Bronchial smooth muscle cell (primary cell): ENCODE results near the gene RASAL3. TPM values are rescaled to one million over a fixed set of nuclear protein-coding genes. Genes with fewer than 3 reads are reported as not detected.

Source experiments
- total RNA-seq: library from RNA; depleted of rRNA; stranded (reverse); fragments of >200 nt; gene quantifications from 2 replicates; pipeline ENCODE4 v1.2.1, GENCODE V29; 2014

The RASAL3 gene
- total RNA-seq: under 0.01 and 0.09 TPM in 2 replicates

GRCh38 chr19:15464394-15465385 lies at the start of gene RASAL3:
TSS of gene RASAL3 (minus strand) at chr19:15464544. CDS start at chr19:15464358, 186 bp downstream.

GRCh38 chr19:15508035-15508710 lies 43.8 kb upstream of the RASAL3 start, which contains the start of gene CYP4F22:
TSS of gene CYP4F22 (plus strand) at chr19:15508525. CDS start at chr19:15525337, 16,812 bp downstream.

GRCh38 chr19:15479391-15480345 lies 15.3 kb upstream of the RASAL3 start, which contains the start of gene PGLYRP2:
TSS of gene PGLYRP2 (minus strand) at chr19:15479501. CDS start at chr19:15479371, 130 bp downstream.

GRCh38 chr19:15449620-15450527 lies 14.5 kb downstream of the RASAL3 start, which contains the start of gene WIZ:
TSS of gene WIZ (minus strand) at chr19:15449956. CDS start at chr19:15448307, 1,649 bp downstream.

GRCh38 chr19:15418579-15419412 lies 45.5 kb downstream of the RASAL3 start, which contains the start of gene AKAP8L:
TSS of gene AKAP8L (minus strand) at chr19:15418988. CDS start at chr19:15418923, 65 bp downstream.

Other genes starting within 250 kb of the RASAL3 start
- gene EPHX3, start 232.1 kb downstream of the RASAL3 start, total RNA-seq: 0.16 TPM in 1 of 2 replicates, not detected in the other
- 6.5 and 8.8 TPM in 2 replicates for gene BRD4, start 132.0 kb downstream of the RASAL3 start, total RNA-seq
- 11.5 and 15.5 TPM in 2 replicates for gene AKAP8, start 84.8 kb downstream of the RASAL3 start, total RNA-seq
- 61.3 and 83.0 TPM in 2 replicates for gene AKAP8L, start 45.6 kb downstream of the RASAL3 start, total RNA-seq
- 3.9 and 4.7 TPM in 2 replicates for gene WIZ, start 14.6 kb downstream of the RASAL3 start, total RNA-seq
- gene PGLYRP2, start 15.0 kb upstream of the RASAL3 start, total RNA-seq: not detected in 2 replicates
- gene CYP4F22, start 44.0 kb upstream of the RASAL3 start, total RNA-seq: not detected in 2 replicates
- gene CYP4F8, start 150.7 kb upstream of the RASAL3 start, total RNA-seq: under 0.01 TPM in 1 of 2 replicates, not detected in the other
- under 0.01 TPM in 1 of 2 replicates, not detected in the other for gene CYP4F3, start 176.4 kb upstream of the RASAL3 start, total RNA-seq
- not detected in 2 replicates for gene CYP4F12, start 208.5 kb upstream of the RASAL3 start, total RNA-seq